Tongue (tissue), 2 donors: Measurements from ENCODE around the gene FERMT3. TPM values are rescaled to one million over a fixed set of nuclear protein-coding genes. Genes with fewer than 3 reads are reported as not detected.

Experiments
- DNase-seq: peaks from one replicate; pipeline ENCODE4 v3.0.0-alpha.2; 2015
- total RNA-seq: library from RNA; depleted of rRNA; stranded (reverse); fragments of >200 nt; gene quantifications from one replicate; pipeline ENCODE4 v1.2.3, GENCODE V29; 2014

Gene FERMT3
- total RNA-seq, 1 donor from 2014 or later = 5.7 TPM

- no peak for DNase-seq
Observed at GRCh38 chr11:64264371-64264852, 57.9 kb downstream of the FERMT3 start.

GRCh38 chr11:64265176-64266160 is 58.9 kb downstream of the FERMT3 start:
- no peak for DNase-seq

DNA sequence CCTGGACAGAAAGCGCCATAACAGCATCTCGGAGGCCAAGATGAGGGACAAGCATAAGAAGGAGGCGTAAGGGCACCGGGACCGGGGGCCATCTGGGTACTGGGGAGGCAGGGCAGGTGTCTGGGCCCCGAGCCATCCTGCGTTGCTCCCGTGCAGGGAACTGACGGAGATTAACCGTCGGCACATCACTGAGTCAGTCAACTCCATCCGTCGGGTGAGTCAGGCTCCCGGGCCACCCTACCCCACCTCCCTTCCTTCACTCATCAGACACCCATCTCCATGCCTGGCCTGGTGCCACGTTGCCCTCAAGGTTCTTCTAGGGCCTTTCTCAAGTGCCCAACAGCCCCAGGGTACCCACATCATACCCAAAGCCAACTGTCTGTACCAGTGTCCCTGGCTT is 59.8 kb downstream of the FERMT3 start:
- DNase-seq = no peak

GRCh38 chr11:64267207-64267945 is 60.9 kb downstream of the FERMT3 start:
- DNase-seq = no peak

DNA sequence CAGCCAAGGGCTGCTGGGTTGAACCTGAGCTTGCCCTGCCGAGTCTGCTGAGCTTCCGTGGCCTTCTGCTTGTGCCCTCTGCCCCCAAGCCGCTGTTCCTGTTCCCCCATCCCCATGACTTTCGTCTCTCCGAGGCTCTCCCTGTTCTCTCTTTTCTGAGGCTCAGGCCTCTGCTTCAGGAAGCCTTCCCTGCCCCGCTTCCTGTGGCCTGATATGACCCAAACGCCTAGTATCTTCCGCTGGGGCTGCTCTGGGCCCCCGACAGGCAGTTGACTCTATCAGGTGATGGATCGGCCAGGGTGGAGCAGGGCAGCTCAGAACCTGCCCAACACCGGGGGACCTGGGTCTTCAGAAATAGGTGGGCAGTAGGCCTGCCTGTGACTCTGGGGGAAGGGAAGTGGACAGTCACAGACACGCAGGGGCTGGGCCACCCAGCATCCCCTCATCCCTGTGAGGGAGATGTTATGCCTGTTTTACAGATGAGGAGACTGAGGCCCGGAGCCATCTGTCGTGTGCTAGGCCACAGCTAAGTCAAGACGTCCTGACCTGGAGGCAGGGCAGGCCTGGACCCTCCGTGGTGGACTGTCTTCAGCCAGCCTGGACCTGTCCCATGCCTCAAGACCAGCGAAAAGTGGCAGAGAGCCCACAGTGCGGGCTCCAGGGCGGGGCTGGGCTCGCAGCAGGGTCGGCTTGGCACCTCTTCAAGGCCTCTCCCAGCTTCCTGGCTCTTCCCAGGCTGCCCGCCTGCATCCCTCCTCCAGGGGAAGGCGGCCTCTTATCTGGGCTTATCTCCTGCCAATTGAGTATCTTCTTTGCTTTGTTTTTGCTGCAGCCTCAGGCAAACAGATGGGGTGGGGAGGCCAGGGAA is 61.7 kb downstream of the FERMT3 start:
- DNase-seq = peak; percentile 62

DNA sequence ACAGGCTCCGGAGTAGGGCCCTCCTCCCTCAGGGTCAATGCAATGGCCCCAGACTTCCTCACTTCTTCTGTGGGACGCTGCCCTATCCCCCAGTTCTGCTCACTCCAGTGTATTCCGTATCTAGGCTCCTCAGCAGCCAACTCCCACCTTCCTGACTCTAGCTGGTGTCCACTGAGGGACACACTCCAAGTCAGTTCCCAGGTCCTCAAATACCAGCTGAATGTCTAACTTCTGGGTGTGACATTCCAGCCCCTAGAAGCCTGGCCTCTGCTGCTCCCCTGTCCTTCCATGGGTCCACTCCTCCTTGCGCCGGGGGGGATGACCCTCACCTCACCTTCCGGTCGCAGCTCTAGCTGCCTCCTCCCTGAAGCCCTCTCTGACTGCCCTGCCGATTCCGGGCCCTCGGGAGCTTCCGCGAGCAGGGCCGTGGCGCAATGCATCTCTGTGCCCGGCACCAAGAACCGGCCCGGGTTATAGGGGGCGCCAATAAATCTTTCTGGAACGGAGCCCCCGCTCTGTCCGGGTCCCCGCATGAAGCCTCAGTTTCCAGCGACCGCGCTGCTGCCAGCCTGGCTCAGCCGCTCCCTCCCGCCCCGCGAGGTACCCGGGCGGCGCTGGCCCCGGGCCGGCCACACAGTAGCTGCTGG is 62.5 kb downstream of the FERMT3 start:
- no peak for DNase-seq

DNA sequence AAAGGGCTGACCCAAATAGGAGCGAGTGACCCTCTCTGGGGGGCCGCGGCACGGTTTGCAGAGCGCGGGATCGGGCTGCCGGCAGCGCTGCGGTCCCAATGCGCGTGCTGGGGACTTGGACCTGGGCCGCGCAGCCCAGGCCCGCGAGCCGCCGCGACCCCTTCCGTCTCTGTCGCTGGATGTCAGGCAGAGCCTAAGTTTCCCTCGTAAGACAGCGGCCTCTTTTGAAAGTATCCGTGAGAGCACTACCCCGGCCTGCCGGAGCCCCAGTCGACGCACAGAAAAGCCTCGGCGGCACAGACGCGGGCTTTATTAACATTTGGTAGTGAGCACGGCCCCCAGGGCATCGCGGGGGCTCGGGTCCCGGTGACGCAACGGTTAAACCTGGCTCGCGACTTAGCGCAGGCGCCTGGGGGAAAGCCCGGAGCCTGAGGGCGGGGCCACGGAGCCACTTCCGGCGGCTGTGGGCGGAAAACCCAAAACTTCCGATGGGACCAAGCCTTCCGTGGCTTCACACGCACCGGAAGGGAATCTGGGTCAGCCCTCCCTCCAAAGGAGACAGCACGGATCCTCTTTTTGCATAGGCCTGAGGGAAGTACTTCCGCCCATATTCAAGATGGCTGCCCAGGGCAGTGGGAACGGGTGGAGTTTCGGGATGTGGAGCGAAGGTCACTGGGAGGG is 63.2 kb downstream of the FERMT3 start:
- DNase-seq = peak; percentile 100

Other genes with a start within 250 kb of the FERMT3 start
- 544 TPM for gene COX8A, start 232.1 kb upstream of the FERMT3 start, total RNA-seq
- 44.0 TPM for gene OTUB1, start 220.3 kb upstream of the FERMT3 start, total RNA-seq
- gene FLRT1, start 170.8 kb upstream of the FERMT3 start, total RNA-seq = 3.7 TPM
- gene MACROD1, start 40.6 kb upstream of the FERMT3 start, total RNA-seq = 58.8 TPM
- gene STIP1, start 20.6 kb upstream of the FERMT3 start, total RNA-seq = 94.2 TPM
- 53.3 TPM for gene TRPT1, start 19.5 kb downstream of the FERMT3 start, total RNA-seq
- 35.1 TPM for gene NUDT22, start 19.6 kb downstream of the FERMT3 start, total RNA-seq
- gene DNAJC4, start 23.8 kb downstream of the FERMT3 start, total RNA-seq = 16.7 TPM
- 46.5 TPM for gene VEGFB, start 27.9 kb downstream of the FERMT3 start, total RNA-seq
- 28.6 TPM for gene FKBP2, start 34.4 kb downstream of the FERMT3 start, total RNA-seq
- 82.5 TPM for gene PPP1R14B, start 40.2 kb downstream of the FERMT3 start, total RNA-seq
- 18.5 TPM for gene PLCB3, start 44.8 kb downstream of the FERMT3 start, total RNA-seq
- 40.0 TPM for gene BAD, start 77.9 kb downstream of the FERMT3 start, total RNA-seq
- 13.3 TPM for gene GPR137, start 79.1 kb downstream of the FERMT3 start, total RNA-seq
- gene KCNK4, start 84.6 kb downstream of the FERMT3 start, total RNA-seq = not detected
- gene CATSPERZ, start 93.6 kb downstream of the FERMT3 start, total RNA-seq = not detected
- 62.6 TPM for gene ESRRA, start 98.8 kb downstream of the FERMT3 start, total RNA-seq
- 150 TPM for gene TRMT112, start 110.8 kb downstream of the FERMT3 start, total RNA-seq
- 169 TPM for gene PRDX5, start 111.4 kb downstream of the FERMT3 start, total RNA-seq
- gene CCDC88B, start 133.5 kb downstream of the FERMT3 start, total RNA-seq = 6.4 TPM
- gene RPS6KA4, start 152.4 kb downstream of the FERMT3 start, total RNA-seq = 25.4 TPM